Activated CD4-positive, alpha-beta memory T cell treated with anti-CD3 and anti-CD28 coated beads, Interleukin-2, amount 10 ng/mL, durations not matched to agents 7 days and 5 days (primary cell): ENCODE data around the gene SERINC5. TPM values are rescaled to one million over a fixed set of nuclear protein-coding genes. Genes with fewer than 3 reads are reported as not detected.
"Not testable (repeated sequence)": the region's sequence is repeated elsewhere in the genome, so short reads cannot be mapped to it uniquely, and the experiment has no call there.

Experiments
- CTCF ChIA-PET: fragments of 350-600 bp; sonication (Branson Sonifier 250); formaldehyde crosslinking; loops from one replicate; lab custom pipeline; 2021; ENCODE audit warnings: antibody characterized with exemption, inconsistent platforms; lab: Charles Lee
- POLR2A ChIA-PET: fragments of 350-600 bp; sonication (Branson Sonifier 250); formaldehyde crosslinking; loops from one replicate; lab custom pipeline; 2021; ENCODE audit warnings: antibody characterized with exemption; lab: Charles Lee
- DNase-seq: peaks from one replicate; pipeline ENCODE4 v3.0.0-alpha.2; 2020
- H3K27ac Mint-ChIP-seq: one replicate; pipeline ENCODE4 v1.8.0; 2021; ENCODE audit warnings: mild to moderate bottlenecking, mixed read lengths
- H3K27me3 Mint-ChIP-seq: one replicate; pipeline ENCODE4 v1.8.0; 2021; ENCODE audit warnings: mixed read lengths
- H3K36me3 Mint-ChIP-seq: one replicate; pipeline ENCODE4 v1.8.0; 2021; ENCODE audit warnings: low read depth, mixed read lengths
- H3K4me1 Mint-ChIP-seq: one replicate; pipeline ENCODE4 v1.8.0; 2021; ENCODE audit warnings: mixed read lengths
- H3K4me3 Mint-ChIP-seq: one replicate; pipeline ENCODE4 v1.8.0; 2021; ENCODE audit warnings: mild to moderate bottlenecking, mixed read lengths
- H3K9me3 Mint-ChIP-seq: one replicate; pipeline ENCODE4 v1.8.0; 2021; ENCODE audit warnings: mixed read lengths
- total RNA-seq, 2 experiments: library from RNA; stranded (reverse); gene quantifications; one replicate each; pipeline ENCODE4 v1.2.3, GENCODE V29; 2021

The SERINC5 gene
- total RNA-seq, 2 experiments from 2014 or later: 59.1 to 60.6 TPM

- H3K36me3 Mint-ChIP-seq: peaks cover 59% of the 10 kb centered on the region
- DNase-seq: no peak
- H3K27me3 Mint-ChIP-seq: no peaks in the 10 kb centered on the region
- CTCF ChIA-PET: interaction anchor here (1.1 kb wide), 1 partner anchor 14 kb away, joined by 3 read pairs; no protein-coding TSS in a partner anchor
- no peak overlapping the region for H3K27ac Mint-ChIP-seq
- POLR2A ChIA-PET: no interaction called here
- peaks cover 83% of the 10 kb centered on the region for H3K4me1 Mint-ChIP-seq
- no peak overlapping the region for H3K4me3 Mint-ChIP-seq
- H3K9me3 Mint-ChIP-seq: peaks cover 2% of the 10 kb centered on the region
These were observed 47.5 kb downstream of the SERINC5 start for GRCh38 chr5:80208381-80208780.

- Mint-ChIP-seq H3K4me1 (peaks cover 80% of the 10 kb centered on the region), H3K27me3 (no peaks in the 10 kb centered on the region), H3K9me3 (peaks cover 2% of the 10 kb centered on the region), H3K27ac (no peak overlapping the region), H3K36me3 (peaks cover 59% of the 10 kb centered on the region), H3K4me3 (no peak overlapping the region)
- ChIA-PET CTCF (interaction anchor here (1.1 kb wide), 1 partner anchor 13 kb away, joined by 3 read pairs; no protein-coding TSS in a partner anchor), POLR2A (interaction anchor here (5.3 kb wide), 1 partner anchor 47 kb away, joined by 25 read pairs; the partner anchor contains the start of gene SERINC5)
- DNase-seq: no peak
These were observed 48.0 kb downstream of the SERINC5 start for GRCh38 chr5:80207832-80208231.

- ChIA-PET POLR2A (interaction anchor here (1.2 to 5.7 kb wide), 5 partner anchors 12 to 89 kb away, joined by 3 to 49 read pairs (median 17); partner anchors contain the start of gene SERINC5), CTCF (interaction anchor here (0.9 to 3.6 kb wide), 6 partner anchors 9 to 103 kb away, joined by 3 to 29 read pairs (median 4); no protein-coding TSS in a partner anchor)
- Mint-ChIP-seq H3K27me3 (no peaks in the 10 kb centered on the region), H3K36me3 (peaks cover 69% of the 10 kb centered on the region), H3K27ac (peak overlapping the region; percentile 11), H3K4me3 (no peak overlapping the region), H3K4me1 (peaks cover 70% of the 10 kb centered on the region), H3K9me3 (peaks cover 2% of the 10 kb centered on the region)
- no peak for DNase-seq
These were observed 49.6 kb downstream of the SERINC5 start for GRCh38 chr5:80206282-80206681.

GRCh38 chr5:80205846-80206245 lies 50.0 kb downstream of the SERINC5 start:
- Mint-ChIP-seq H3K27me3 (no peaks in the 10 kb centered on the region), H3K36me3 (peaks cover 72% of the 10 kb centered on the region), H3K27ac (peak overlapping the region; percentile 37), H3K9me3 (peaks cover 2% of the 10 kb centered on the region), H3K4me1 (peaks cover 67% of the 10 kb centered on the region), H3K4me3 (no peak overlapping the region)
- no peak for DNase-seq
- ChIA-PET CTCF (interaction anchor here (0.9 to 3.6 kb wide), 7 partner anchors 10 to 114 kb away, joined by 3 to 29 read pairs (median 6); no protein-coding TSS in a partner anchor), POLR2A (interaction anchor here (0.9 to 5.7 kb wide), 6 partner anchors 12 to 88 kb away, joined by 3 to 49 read pairs (median 10); partner anchors contain the start of gene SERINC5)

- ChIA-PET POLR2A (interaction anchor here (0.8 to 5.7 kb wide), 9 partner anchors 11 to 87 kb away, joined by 3 to 49 read pairs (median 4); partner anchors contain the start of gene SERINC5), CTCF (interaction anchor here (0.7 to 3.6 kb wide), 9 partner anchors 8 to 115 kb away, joined by 3 to 29 read pairs (median 6); no protein-coding TSS in a partner anchor)
- Mint-ChIP-seq H3K4me1 (peaks cover 60% of the 10 kb centered on the region), H3K36me3 (peaks cover 68% of the 10 kb centered on the region), H3K27ac (peak overlapping the region; percentile 55), H3K4me3 (no peak overlapping the region), H3K27me3 (no peaks in the 10 kb centered on the region), H3K9me3 (peaks cover 2% of the 10 kb centered on the region)
- no peak for DNase-seq
These were observed 50.8 kb downstream of the SERINC5 start for GRCh38 chr5:80204808-80205614.

- Mint-ChIP-seq H3K36me3 (peaks cover 80% of the 10 kb centered on the region), H3K4me1 (peaks cover 49% of the 10 kb centered on the region)
- not testable (repeated sequence) for H3K9me3 Mint-ChIP-seq, DNase-seq, H3K27ac Mint-ChIP-seq, H3K4me3 Mint-ChIP-seq, H3K27me3 Mint-ChIP-seq
- ChIA-PET POLR2A (interaction anchor here (0.9 to 5.7 kb wide), 2 partner anchors 8 to 10 kb away, joined by 3 to 49 read pairs; no protein-coding TSS in a partner anchor), CTCF (interaction anchor here (0.6 kb wide), 1 partner anchor 393 kb away, joined by 5 read pairs; no protein-coding TSS in a partner anchor)
These were observed 54.1 kb downstream of the SERINC5 start for GRCh38 chr5:80201763-80202162.

GRCh38 chr5:80198920-80199319 lies 56.9 kb downstream of the SERINC5 start:
- no peak for DNase-seq
- Mint-ChIP-seq H3K4me1 (peaks cover 45% of the 10 kb centered on the region), H3K4me3 (no peak overlapping the region), H3K36me3 (peaks cover 76% of the 10 kb centered on the region), H3K9me3 (no peaks in the 10 kb centered on the region), H3K27ac (no peak overlapping the region), H3K27me3 (no peaks in the 10 kb centered on the region)
- ChIA-PET CTCF (interaction anchor here (0.8 kb wide), 1 partner anchor 12 kb away, joined by 3 read pairs; no protein-coding TSS in a partner anchor), POLR2A (interaction anchor here (1.8 kb wide), 1 partner anchor 57 kb away, joined by 5 read pairs; the partner anchor contains the start of gene SERINC5)

GRCh38 chr5:80198399-80198798 lies 57.4 kb downstream of the SERINC5 start:
- H3K4me3 Mint-ChIP-seq: no peak overlapping the region
- H3K27me3 Mint-ChIP-seq: no peaks in the 10 kb centered on the region
- ChIA-PET CTCF (interaction anchor here (0.8 kb wide), 1 partner anchor 11 kb away, joined by 3 read pairs; no protein-coding TSS in a partner anchor), POLR2A (interaction anchor here (1.8 kb wide), 1 partner anchor 58 kb away, joined by 5 read pairs; the partner anchor contains the start of gene SERINC5)
- DNase-seq: no peak
- peaks cover 50% of the 10 kb centered on the region for H3K4me1 Mint-ChIP-seq
- H3K27ac Mint-ChIP-seq: peak overlapping the region; percentile 23
- peaks cover 75% of the 10 kb centered on the region for H3K36me3 Mint-ChIP-seq
- H3K9me3 Mint-ChIP-seq: no peaks in the 10 kb centered on the region

GRCh38 chr5:80195837-80196400 lies 59.9 kb downstream of the SERINC5 start:
- DNase-seq: no peak
- Mint-ChIP-seq H3K4me1 (peaks cover 65% of the 10 kb centered on the region), H3K27ac (peak overlapping the region; percentile 47), H3K36me3 (peaks cover 65% of the 10 kb centered on the region), H3K27me3 (no peaks in the 10 kb centered on the region), H3K4me3 (no peak overlapping the region), H3K9me3 (no peaks in the 10 kb centered on the region)
- ChIA-PET POLR2A (interaction anchor here (1.4 to 21.1 kb wide), 4 partner anchors 8 to 58 kb away, joined by 4 to 397 read pairs (median 68); partner anchors contain the start of gene SERINC5), CTCF (interaction anchor here (0.8 to 4.4 kb wide), 3 partner anchors 9 to 104 kb away, joined by 4 to 29 read pairs (median 4); no protein-coding TSS in a partner anchor)

- Mint-ChIP-seq H3K27ac (peak overlapping the region; percentile 97), H3K9me3 (no peaks in the 10 kb centered on the region), H3K27me3 (no peaks in the 10 kb centered on the region), H3K36me3 (peaks cover 58% of the 10 kb centered on the region), H3K4me3 (peak overlapping the region; percentile 56), H3K4me1 (peaks cover 78% of the 10 kb centered on the region)
- ChIA-PET CTCF (interaction anchor here (0.7 to 4.4 kb wide), 8 partner anchors 11 to 103 kb away, joined by 3 to 29 read pairs (median 5); partner anchors contain the start of gene SERINC5), POLR2A (interaction anchor here (0.8 to 21.1 kb wide), 9 partner anchors 9 to 633 kb away, joined by 3 to 397 read pairs (median 41); partner anchors contain the start of gene SERINC5)
- no peak for DNase-seq
These were observed 61.4 kb downstream of the SERINC5 start for GRCh38 chr5:80194468-80194867.

- POLR2A ChIA-PET: interaction anchor here (0.8 to 21.1 kb wide), 14 partner anchors 10 to 461 kb away, joined by 3 to 397 read pairs (median 26); partner anchors contain the start of genes DHFR, MSH3 and SERINC5
- peak overlapping the region; percentile 56 for H3K4me3 Mint-ChIP-seq
- peak overlapping the region; percentile 97 for H3K27ac Mint-ChIP-seq
- no peak for DNase-seq
- H3K9me3 Mint-ChIP-seq: no peaks in the 10 kb centered on the region
- CTCF ChIA-PET: interaction anchor here (1.2 to 4.4 kb wide), 11 partner anchors 10 to 115 kb away, joined by 3 to 29 read pairs (median 6); partner anchors contain the start of gene SERINC5
- peaks cover 50% of the 10 kb centered on the region for H3K36me3 Mint-ChIP-seq
- H3K4me1 Mint-ChIP-seq: peaks cover 77% of the 10 kb centered on the region
- H3K27me3 Mint-ChIP-seq: no peaks in the 10 kb centered on the region
These were observed 62.4 kb downstream of the SERINC5 start for GRCh38 chr5:80193401-80193800.
